22Rv1 (cell line): ENCODE data around the gene SLC22A12.

Experiments
- H3K27ac ChIP-seq: fragments of 450-650 bp; 2 replicates; pipeline ENCODE4 v1.5.1; 2017
- ZFX ChIP-seq: fragments of 450-650 bp; IDR thresholded peaks from 2 replicates; pipeline ENCODE4 v1.6.1; 2017; ENCODE audit warnings: antibody characterized with exemption, borderline replicate concordance
- TF ChIP-seq, protein P1 (sequence below): fragments of 450-650 bp; IDR thresholded peaks from 2 replicates; pipeline ENCODE4 v1.5.1; 2017; ENCODE audit warnings: mild to moderate bottlenecking

Gene SLC22A12

DNA sequence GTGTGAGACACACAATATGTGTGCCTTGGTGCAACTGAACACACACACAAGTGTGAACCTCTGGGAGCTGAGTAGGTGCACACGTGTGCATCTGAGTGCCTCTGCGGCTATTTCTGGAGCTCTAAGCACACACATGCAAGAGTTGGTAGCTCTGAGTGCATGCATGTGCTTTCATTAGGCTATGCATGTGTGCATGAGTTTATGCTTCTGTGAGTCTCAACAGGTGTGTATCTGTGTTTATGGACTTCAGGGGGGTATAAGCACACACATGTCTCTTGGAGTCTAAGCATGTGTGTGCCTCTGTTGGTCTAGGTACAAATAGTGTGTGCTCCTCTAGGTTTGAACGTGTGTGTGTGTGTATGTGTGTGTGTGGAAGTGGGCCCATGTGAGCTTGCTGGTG lies 25.8 kb downstream of the SLC22A12 start:
- no peak overlapping the region for H3K27ac ChIP-seq
- TF ChIP-seq, protein P1, sequence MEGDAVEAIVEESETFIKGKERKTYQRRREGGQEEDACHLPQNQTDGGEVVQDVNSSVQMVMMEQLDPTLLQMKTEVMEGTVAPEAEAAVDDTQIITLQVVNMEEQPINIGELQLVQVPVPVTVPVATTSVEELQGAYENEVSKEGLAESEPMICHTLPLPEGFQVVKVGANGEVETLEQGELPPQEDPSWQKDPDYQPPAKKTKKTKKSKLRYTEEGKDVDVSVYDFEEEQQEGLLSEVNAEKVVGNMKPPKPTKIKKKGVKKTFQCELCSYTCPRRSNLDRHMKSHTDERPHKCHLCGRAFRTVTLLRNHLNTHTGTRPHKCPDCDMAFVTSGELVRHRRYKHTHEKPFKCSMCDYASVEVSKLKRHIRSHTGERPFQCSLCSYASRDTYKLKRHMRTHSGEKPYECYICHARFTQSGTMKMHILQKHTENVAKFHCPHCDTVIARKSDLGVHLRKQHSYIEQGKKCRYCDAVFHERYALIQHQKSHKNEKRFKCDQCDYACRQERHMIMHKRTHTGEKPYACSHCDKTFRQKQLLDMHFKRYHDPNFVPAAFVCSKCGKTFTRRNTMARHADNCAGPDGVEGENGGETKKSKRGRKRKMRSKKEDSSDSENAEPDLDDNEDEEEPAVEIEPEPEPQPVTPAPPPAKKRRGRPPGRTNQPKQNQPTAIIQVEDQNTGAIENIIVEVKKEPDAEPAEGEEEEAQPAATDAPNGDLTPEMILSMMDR: no peak
- no peak for TF ChIP-seq ZFX

DNA sequence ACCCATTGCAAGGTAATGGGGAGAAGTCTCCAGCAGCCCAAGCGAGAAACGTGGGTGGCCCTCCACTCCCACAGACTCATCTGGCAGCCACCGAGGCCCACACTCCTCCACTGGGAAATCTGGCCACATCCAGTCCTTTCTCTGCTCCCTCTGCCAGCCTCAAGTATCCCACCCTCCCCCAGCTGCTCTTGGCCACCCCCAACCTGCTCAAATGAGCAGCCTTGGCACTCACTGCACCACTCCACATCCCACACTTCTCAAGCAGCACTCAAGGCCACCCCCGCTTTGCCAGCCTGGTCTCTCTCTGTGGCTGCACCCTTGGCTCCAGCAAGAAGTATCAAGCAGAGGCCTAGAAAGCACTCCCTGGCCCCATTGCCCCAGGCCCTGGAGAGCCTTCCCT lies 28.2 kb downstream of the SLC22A12 start:
- H3K27ac ChIP-seq: no peak overlapping the region
- TF ChIP-seq, protein P1: no peak
- TF ChIP-seq ZFX: no peak

DNA sequence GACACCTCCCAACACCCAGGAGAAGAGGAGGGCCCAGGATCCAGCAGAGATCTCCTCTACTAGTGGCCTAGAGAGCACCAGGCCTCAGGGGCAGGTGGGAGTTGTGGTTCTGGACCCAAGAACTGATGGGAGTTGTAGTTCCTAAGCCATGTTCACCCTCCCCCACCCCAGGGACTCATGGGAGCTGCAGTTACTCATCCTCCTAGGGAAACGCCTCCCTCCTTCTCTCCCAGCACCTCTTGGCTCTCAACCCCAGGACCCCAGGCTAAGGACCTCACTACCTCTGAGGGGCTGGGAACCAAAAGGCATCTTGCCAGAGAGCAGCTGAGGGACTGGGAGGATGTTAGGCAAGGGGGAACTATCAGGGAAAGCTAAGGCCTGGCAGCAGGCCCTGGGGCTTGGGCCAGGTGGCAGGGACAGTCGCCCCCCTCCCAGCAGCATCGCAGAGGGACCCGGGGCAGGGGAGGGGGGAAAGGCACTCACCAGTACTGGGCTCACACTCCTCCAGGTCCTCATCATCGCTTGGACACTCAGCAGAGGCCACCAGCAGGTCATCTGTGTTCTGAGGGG lies 28.9 kb downstream of the SLC22A12 start:
- H3K27ac ChIP-seq: no peak overlapping the region
- no peak for TF ChIP-seq ZFX
- TF ChIP-seq, protein P1: no peak

DNA sequence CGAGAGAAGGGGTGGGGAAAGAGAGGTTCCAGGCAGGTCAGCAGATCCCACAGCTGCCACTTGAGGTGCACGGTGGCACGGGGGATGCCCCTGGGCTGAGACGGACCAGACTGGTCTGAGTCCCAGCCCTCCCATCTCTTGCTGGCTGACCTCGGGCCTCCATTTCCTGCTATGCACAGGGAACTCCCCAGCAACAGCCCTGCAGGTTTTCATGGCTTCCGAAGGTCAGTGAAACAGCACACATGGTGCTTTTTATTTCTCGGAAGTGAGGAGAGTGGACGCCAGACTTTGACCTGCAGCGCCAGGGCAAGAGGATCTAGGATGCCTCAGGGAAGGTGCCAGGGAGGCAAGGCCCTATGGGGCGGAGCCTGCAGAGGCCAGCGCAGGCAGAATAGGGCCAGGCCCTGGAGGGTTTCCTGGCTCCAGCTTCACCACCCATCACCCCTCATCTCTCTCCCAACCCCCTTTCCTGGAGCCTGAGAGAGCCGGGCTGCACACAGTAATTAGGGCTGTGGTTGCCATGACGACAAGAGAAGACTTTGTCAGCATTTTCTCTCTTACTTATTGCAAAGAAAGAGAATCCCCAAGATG lies 29.5 kb downstream of the SLC22A12 start:
- no peak overlapping the region for H3K27ac ChIP-seq
- TF ChIP-seq, protein P1: no peak
- no peak for TF ChIP-seq ZFX

DNA sequence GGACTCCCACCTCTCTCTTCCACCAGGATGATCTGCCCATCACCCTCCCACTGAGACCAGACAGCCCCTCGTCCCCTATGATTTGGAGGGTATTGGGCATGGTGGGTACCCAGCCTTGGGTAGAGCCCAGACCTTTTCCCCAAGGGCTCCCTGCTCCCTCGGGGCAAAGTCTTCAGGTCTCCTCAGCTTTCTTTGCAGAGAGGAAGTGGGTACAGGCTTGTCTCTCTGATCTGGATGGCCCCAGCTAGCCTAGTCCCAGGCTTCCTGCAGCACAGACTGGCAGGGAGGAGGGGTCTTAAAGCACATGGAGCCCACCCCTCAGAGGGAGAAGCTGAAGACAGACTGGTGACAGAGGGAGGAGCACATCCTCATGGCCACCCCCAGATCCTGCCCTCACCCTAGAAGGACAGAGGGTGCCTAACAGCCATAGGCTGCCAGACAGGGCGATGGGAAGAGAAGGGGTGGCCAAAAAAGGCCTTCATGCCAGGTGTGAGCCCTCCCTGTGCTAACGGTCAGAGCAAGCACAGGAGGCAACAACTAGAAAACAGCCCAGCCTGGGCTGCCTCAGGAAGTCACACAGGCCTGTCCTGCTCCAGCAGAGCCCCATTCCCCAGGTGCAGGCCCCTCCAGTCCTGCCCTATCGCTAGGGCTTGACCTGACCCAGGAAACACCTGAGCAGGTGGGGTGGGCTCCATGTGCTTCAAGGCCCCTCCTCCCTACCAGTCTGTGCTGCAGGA lies 30.4 kb downstream of the SLC22A12 start:
- no peak for TF ChIP-seq ZFX
- TF ChIP-seq, protein P1: no peak
- no peak overlapping the region for H3K27ac ChIP-seq

DNA sequence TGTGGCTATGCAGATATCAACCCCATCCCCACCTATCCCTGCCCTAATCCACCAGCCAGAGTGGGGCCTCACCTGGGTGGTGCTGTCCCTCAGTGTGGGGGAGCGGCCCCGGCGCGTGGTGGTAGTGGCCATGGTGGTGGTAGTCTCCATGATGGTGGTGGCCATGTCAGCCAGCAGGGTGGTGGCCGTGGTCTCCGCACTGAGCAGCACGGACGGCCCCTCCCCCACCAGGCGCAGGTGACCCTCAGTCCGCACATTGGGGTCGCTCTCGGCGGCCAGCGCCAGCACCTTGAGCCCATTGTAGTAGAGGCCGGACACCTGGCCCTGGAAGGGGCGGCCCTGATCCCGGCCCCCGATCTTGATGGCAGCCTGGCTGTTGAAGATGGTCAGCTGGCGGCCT lies 31.7 kb downstream of the SLC22A12 start:
- TF ChIP-seq ZFX: no peak
- TF ChIP-seq, protein P1: no peak
- H3K27ac ChIP-seq: no peak overlapping the region

DNA sequence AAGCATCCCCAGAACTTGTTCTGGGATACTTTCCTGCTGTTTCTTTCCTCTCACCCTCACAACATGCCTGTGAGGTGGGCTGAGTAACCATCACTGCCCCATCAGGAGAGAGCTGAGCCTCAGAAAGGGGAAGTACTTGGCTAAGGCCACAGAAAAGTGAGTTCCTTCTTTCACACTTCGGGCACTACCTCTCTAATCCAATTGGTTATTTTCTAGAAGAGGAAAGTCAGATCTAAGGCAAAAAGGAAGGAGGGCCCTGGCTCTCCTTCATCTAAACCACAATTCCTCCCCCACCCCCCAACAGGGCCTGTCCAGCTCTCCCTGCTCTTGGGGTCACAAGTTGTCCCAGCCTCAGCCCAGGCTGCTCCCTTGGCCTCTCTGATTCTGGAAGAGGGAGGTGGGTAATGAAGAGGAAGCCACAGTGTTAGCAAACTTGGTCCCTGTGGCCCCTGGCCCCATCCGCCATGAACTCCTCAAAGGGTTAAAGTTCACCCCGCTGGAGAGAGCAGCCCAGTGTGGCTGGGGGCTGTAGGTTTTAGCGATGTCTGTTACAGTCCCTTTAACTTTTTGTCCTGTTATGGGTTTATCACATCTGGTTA lies 34.0 kb downstream of the SLC22A12 start:
- H3K27ac ChIP-seq: no peak overlapping the region
- TF ChIP-seq, protein P1: no peak
- TF ChIP-seq ZFX: no peak
